K562 (cell line): ENCODE data around the gene AKNAD1. TPM values are rescaled to one million over a fixed set of nuclear protein-coding genes. Genes with fewer than 3 reads are reported as not detected.

Experiments
- BRD9 ChIP-seq: fragments of 450-650 bp; IDR thresholded peaks from 2 replicates; pipeline ENCODE4 v1.6.1; 2018; ENCODE audit warnings: low read depth; ENCODE audit not compliant: partially characterized antibody
- C11orf30 ChIP-seq: fragments of 450-650 bp; IDR thresholded peaks from 2 replicates; pipeline ENCODE4 v1.6.1; 2016; ENCODE audit warnings: low read depth, mild to moderate bottlenecking
- ETS2 ChIP-seq: IDR thresholded peaks from 2 replicates; pipeline ENCODE4 v1.6.1; 2016; ENCODE audit warnings: borderline replicate concordance, missing genetic modification characterization, mild to moderate bottlenecking, moderate library complexity, missing compliant biosample characterization; ENCODE audit not compliant: poor library complexity, severe bottlenecking
- ILF3 ChIP-seq: fragments of 450-650 bp; IDR thresholded peaks from 2 replicates; pipeline ENCODE4 v1.6.1; 2018; ENCODE audit warnings: antibody characterized with exemption, mild to moderate bottlenecking, moderate library complexity, borderline replicate concordance
- IRF2 ChIP-seq: sonication (generic); formaldehyde crosslinking; IDR thresholded peaks from 2 replicates; pipeline ENCODE4 v1.8.1; 2022; ENCODE audit warnings: mild to moderate bottlenecking, missing genetic modification reagents
- JUN ChIP-seq, 2 experiments: sonication (generic) in 1 of 2; formaldehyde crosslinking in 1 of 2; IDR thresholded peaks; 2 replicates each; pipeline versions ENCODE4 v1.6.1 to v1.8.0; 2012 to 2022; ENCODE audit warnings: borderline replicate concordance in 2 of 2, mild to moderate bottlenecking in 2 of 2, improper control_type of control experiment in 1 of 2, low read depth in 1 of 2, low read length in 1 of 2, missing genetic modification reagents in 1 of 2
- NFXL1 ChIP-seq: fragments of 450-650 bp; formaldehyde crosslinking; IDR thresholded peaks from 2 replicates; pipeline ENCODE4 v1.4.0; 2021; ENCODE audit warnings: mild to moderate bottlenecking
- SAFB2 ChIP-seq: fragments of 200-400 bp; formaldehyde crosslinking; IDR thresholded peaks from 2 replicates; pipeline ENCODE4 v1.6.1; 2018; ENCODE audit warnings: borderline replicate concordance, low read length, low read depth, moderate library complexity; ENCODE audit not compliant: severe bottlenecking
- SP1 ChIP-seq: sonication (generic); formaldehyde crosslinking; IDR thresholded peaks from 2 replicates; pipeline ENCODE4 v1.8.1; 2022; ENCODE audit warnings: mild to moderate bottlenecking, missing genetic modification reagents
- ZNF316 ChIP-seq: fragments of 450-650 bp; IDR thresholded peaks from 2 replicates; pipeline ENCODE4 v1.6.1; 2016
- ZNF354B ChIP-seq: fragments of 250-450 bp; sonication (Bioruptor Pico); IDR thresholded peaks from 2 replicates; pipeline ENCODE4 v1.4.0; 2020
- polyA plus RNA-seq, 8 experiments: library from polyadenylated mRNA; depleted of rRNA in 4 of 8; stranded (reverse) in 5 of 8; unstranded in 3 of 8; fragments of >200 nt; fragmentation: Nextera tagmentation in 2 of 8; fragmentation: Illumina TruSeq in 1 of 8; extraction: Ambion mirVana in 2 of 8; extraction: Trizol in 1 of 8; gene quantifications; 2 replicates each; pipeline versions ENCODE4 v1.2.1 to v1.2.3, GENCODE V29; 2011 to 2014; ENCODE audit warnings: inconsistent platforms in 1 of 8, missing spikeins in 1 of 8
- total RNA-seq, 7 experiments: library from RNA; depleted of rRNA in 6 of 7; stranded (reverse); fragments of >200 nt in 6 of 7; fragmentation: Illumina TruSeq in 2 of 7; extraction: Trizol in 2 of 7; gene quantifications; 2 replicates each; pipeline versions ENCODE4 v1.2.1 to v1.2.3, GENCODE V29; 2011 to 2021; ENCODE audit warnings: low replicate concordance in 1 of 7
- TF ChIP-seq, protein P1 (sequence below): fragments of 450-650 bp; formaldehyde crosslinking; IDR thresholded peaks from 2 replicates; pipeline ENCODE4 v1.4.0; 2020; ENCODE audit warnings: mild to moderate bottlenecking, moderate library complexity
- TF ChIP-seq, protein P2 (sequence below): fragments of 250-450 bp; sonication (Bioruptor Pico); IDR thresholded peaks from 2 replicates; pipeline ENCODE4 v1.8.0; 2021; ENCODE audit warnings: borderline replicate concordance, mild to moderate bottlenecking, moderate library complexity; ENCODE audit not compliant: poor library complexity, severe bottlenecking

AKNAD1 gene
- total and polyA plus RNA-seq, 9 of the 15 experiments (the other 6 are each of a cell fraction or from before 2014, with no cell fraction given), result 0.13 to 0.30 TPM; not detected in 7

DNA sequence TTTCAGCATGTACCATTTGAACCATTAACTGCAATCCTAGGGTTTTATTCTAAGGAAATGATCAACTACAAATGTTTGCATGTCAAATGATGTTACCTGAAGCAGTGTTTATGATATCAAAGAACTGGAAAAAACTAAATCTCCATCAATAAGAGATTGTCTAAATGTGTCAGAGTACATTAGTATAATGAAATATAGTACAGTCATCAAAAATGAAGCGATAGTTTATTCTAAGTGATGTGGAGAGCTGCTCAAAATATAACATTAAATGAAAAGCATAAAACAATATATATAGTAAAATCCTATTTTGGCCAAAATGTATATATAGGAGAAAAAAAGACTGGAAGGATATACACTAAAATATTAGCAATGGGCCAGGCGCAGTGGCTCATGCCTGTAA lies 24.0 kb downstream of the AKNAD1 start (continued):
- TF ChIP-seq, protein P1, sequence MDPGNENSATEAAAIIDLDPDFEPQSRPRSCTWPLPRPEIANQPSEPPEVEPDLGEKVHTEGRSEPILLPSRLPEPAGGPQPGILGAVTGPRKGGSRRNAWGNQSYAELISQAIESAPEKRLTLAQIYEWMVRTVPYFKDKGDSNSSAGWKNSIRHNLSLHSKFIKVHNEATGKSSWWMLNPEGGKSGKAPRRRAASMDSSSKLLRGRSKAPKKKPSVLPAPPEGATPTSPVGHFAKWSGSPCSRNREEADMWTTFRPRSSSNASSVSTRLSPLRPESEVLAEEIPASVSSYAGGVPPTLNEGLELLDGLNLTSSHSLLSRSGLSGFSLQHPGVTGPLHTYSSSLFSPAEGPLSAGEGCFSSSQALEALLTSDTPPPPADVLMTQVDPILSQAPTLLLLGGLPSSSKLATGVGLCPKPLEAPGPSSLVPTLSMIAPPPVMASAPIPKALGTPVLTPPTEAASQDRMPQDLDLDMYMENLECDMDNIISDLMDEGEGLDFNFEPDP (CRISPR knock-in tag), result no peak
- TF ChIP-seq SAFB2 (no peak), ZNF354B (no peak), ZNF316 (peak; percentile 85), JUN (IDR thresholded peaks at IDR 0.05; ENCODE audit: borderline replicate concordance, low read depth, low read length) (no peak), JUN (CRISPR knock-in tag; IDR thresholded peaks at IDR 0.05; ENCODE audit: borderline replicate concordance) (no peak), ETS2 (no peak), SP1 (CRISPR knock-in tag) (no peak), NFXL1 (CRISPR knock-in tag) (no peak), ILF3 (no peak), BRD9 (no peak), IRF2 (no peak), C11orf30 (peak; percentile 59; the same call in 1 of the 2 replicates)
- TF ChIP-seq, protein P2, sequence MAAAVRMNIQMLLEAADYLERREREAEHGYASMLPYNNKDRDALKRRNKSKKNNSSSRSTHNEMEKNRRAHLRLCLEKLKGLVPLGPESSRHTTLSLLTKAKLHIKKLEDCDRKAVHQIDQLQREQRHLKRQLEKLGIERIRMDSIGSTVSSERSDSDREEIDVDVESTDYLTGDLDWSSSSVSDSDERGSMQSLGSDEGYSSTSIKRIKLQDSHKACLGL (CRISPR knock-in tag), result no peak
